HG03457 (cell line): Measurements from ENCODE around the gene EIF4G3.
"Not testable (repeated sequence)": the region's sequence is repeated elsewhere in the genome, so short reads cannot be mapped to it uniquely, and the experiment has no call there.

Experiments
- ATAC-seq: cut with Tn5 transposase; IDR thresholded peaks from one replicate; pipeline ENCODE4 v1.9.1; 2021; ENCODE audit warnings: moderate number of reproducible peaks; ENCODE audit not compliant: unreplicated experiment

The EIF4G3 gene

GRCh38 chr1:21153388-21153787 is 23.3 kb downstream of the EIF4G3 start:
- no peak for ATAC-seq

GRCh38 chr1:21152423-21153100 is 24.1 kb downstream of the EIF4G3 start:
- no peak for ATAC-seq

GRCh38 chr1:21149855-21150432 is 26.8 kb downstream of the EIF4G3 start:
- ATAC-seq: no peak

- ATAC-seq: no peak
Observed at GRCh38 chr1:21149430-21149854, 27.3 kb downstream of the EIF4G3 start.

- no peak for ATAC-seq
Observed at GRCh38 chr1:21143752-21144151, 32.9 kb downstream of the EIF4G3 start.

GRCh38 chr1:21143138-21143537 is 33.6 kb downstream of the EIF4G3 start:
- ATAC-seq: no peak

- no peak for ATAC-seq
Observed at GRCh38 chr1:21141030-21141429, 35.7 kb downstream of the EIF4G3 start.

- no peak for ATAC-seq
Observed at GRCh38 chr1:21139601-21140000, 37.1 kb downstream of the EIF4G3 start.

- ATAC-seq: not testable (repeated sequence)
Observed at GRCh38 chr1:21136344-21136743, 40.4 kb downstream of the EIF4G3 start.

GRCh38 chr1:21131200-21131599 is 45.5 kb downstream of the EIF4G3 start:
- ATAC-seq: no peak

- no peak for ATAC-seq
Observed at GRCh38 chr1:21129407-21129806, 47.3 kb downstream of the EIF4G3 start.

- ATAC-seq: no peak
Observed at GRCh38 chr1:21126324-21126723, 50.4 kb downstream of the EIF4G3 start.

- no peak for ATAC-seq
Observed at GRCh38 chr1:21124846-21125245, 51.9 kb downstream of the EIF4G3 start.

- ATAC-seq: no peak
Observed at GRCh38 chr1:21123287-21123948, 53.3 kb downstream of the EIF4G3 start.

GRCh38 chr1:21121764-21122471 is 54.8 kb downstream of the EIF4G3 start:
- no peak for ATAC-seq

GRCh38 chr1:21118167-21118566 is 58.5 kb downstream of the EIF4G3 start:
- ATAC-seq: no peak

- no peak for ATAC-seq
Observed at GRCh38 chr1:21117597-21118001, 59.1 kb downstream of the EIF4G3 start.

GRCh38 chr1:21117159-21117558 is 59.5 kb downstream of the EIF4G3 start:
- ATAC-seq: no peak

- ATAC-seq: no peak
Observed at GRCh38 chr1:21115098-21115760, 61.5 kb downstream of the EIF4G3 start.

GRCh38 chr1:21114431-21114830 is 62.3 kb downstream of the EIF4G3 start:
- no peak for ATAC-seq

- no peak for ATAC-seq
Observed at GRCh38 chr1:21110163-21110562, 66.5 kb downstream of the EIF4G3 start.
